GM19467 (cell line): Measurements from ENCODE around the gene TMA16.
A peak's percentile ranks its signal among the peaks of the same experiment; 100 is the strongest.
"Not testable (repeated sequence)": the region's sequence is repeated elsewhere in the genome, so short reads cannot be mapped to it uniquely, and the experiment has no call there.

ENCODE experiments used
- ATAC-seq: cut with Tn5 transposase; IDR thresholded peaks from one replicate; pipeline ENCODE4 v1.9.1; 2021; ENCODE audit warnings: mild to moderate bottlenecking, moderate library complexity; ENCODE audit not compliant: unreplicated experiment

TMA16 gene

GRCh38 chr4:163505374-163505773 is 10.9 kb downstream of the TMA16 start:
- no peak for ATAC-seq

GRCh38 chr4:163515198-163515597 is 20.7 kb downstream of the TMA16 start:
- no peak for ATAC-seq

GRCh38 chr4:163523791-163524365 is 29.4 kb downstream of the TMA16 start:
- ATAC-seq = no peak

GRCh38 chr4:163525982-163526381 is 31.5 kb downstream of the TMA16 start:
- no peak for ATAC-seq

- no peak for ATAC-seq
Observed at GRCh38 chr4:163527172-163527571, 32.7 kb downstream of the TMA16 start.

GRCh38 chr4:163528653-163529052 is 34.2 kb downstream of the TMA16 start:
- no peak for ATAC-seq

GRCh38 chr4:163534056-163534455 is 39.6 kb downstream of the TMA16 start:
- no peak for ATAC-seq

GRCh38 chr4:163535657-163536056 is 41.2 kb downstream of the TMA16 start:
- no peak for ATAC-seq

- no peak for ATAC-seq
Observed at GRCh38 chr4:163536091-163536490, 41.6 kb downstream of the TMA16 start.

- no peak for ATAC-seq
Observed at GRCh38 chr4:163537114-163537513, 42.6 kb downstream of the TMA16 start.

- not testable (repeated sequence) for ATAC-seq
Observed at GRCh38 chr4:163538820-163539219, 44.3 kb downstream of the TMA16 start.

GRCh38 chr4:163540448-163540847 is 46.0 kb downstream of the TMA16 start:
- no peak for ATAC-seq

GRCh38 chr4:163540977-163541376 is 46.5 kb downstream of the TMA16 start:
- ATAC-seq = no peak

GRCh38 chr4:163542275-163542674 is 47.8 kb downstream of the TMA16 start:
- no peak for ATAC-seq

GRCh38 chr4:163544407-163545038 is 50.0 kb downstream of the TMA16 start:
- ATAC-seq = peak; percentile 91

GRCh38 chr4:163548481-163549243 is 54.2 kb downstream of the TMA16 start:
- peak; percentile 30 for ATAC-seq

- no peak for ATAC-seq
Observed at GRCh38 chr4:163550869-163551267, 56.4 kb downstream of the TMA16 start.

GRCh38 chr4:163553146-163553545 is 58.7 kb downstream of the TMA16 start:
- no peak for ATAC-seq

GRCh38 chr4:163554870-163555465 is 60.5 kb downstream of the TMA16 start:
- no peak for ATAC-seq

GRCh38 chr4:163556177-163556576 is 61.7 kb downstream of the TMA16 start:
- ATAC-seq = no peak

GRCh38 chr4:163556650-163557391 is 62.3 kb downstream of the TMA16 start:
- no peak for ATAC-seq
